Muscle layer of duodenum (tissue), 2 donors: ENCODE measurements around the gene RASSF10.
"Not testable (repeated sequence)": the region's sequence is repeated elsewhere in the genome, so short reads cannot be mapped to it uniquely, and the experiment has no call there.

Experiments used
- H3K27ac ChIP-seq: one replicate; pipeline ENCODE4 v1.7.0; 2013; ENCODE audit warnings: mild to moderate bottlenecking, low read length
- H3K27me3 ChIP-seq: one replicate; pipeline ENCODE4 v1.7.0; 2013; ENCODE audit warnings: low read depth, mild to moderate bottlenecking, control low read depth, low read length
- H3K36me3 ChIP-seq, 2 donors: one replicate each; pipeline ENCODE4 v1.7.0; 2013; ENCODE audit warnings: low read length in 2 of 2, control low read depth in 1 of 2, mild to moderate bottlenecking in 1 of 2; ENCODE audit not compliant: insufficient read depth in 2 of 2, control insufficient read depth in 1 of 2
- H3K4me1 ChIP-seq, 2 donors: one replicate each; pipeline ENCODE4 v1.7.0; 2013; ENCODE audit warnings: low read length in 2 of 2, mild to moderate bottlenecking in 2 of 2, control low read depth in 1 of 2, moderate library complexity in 1 of 2; ENCODE audit not compliant: insufficient read depth in 2 of 2, control insufficient read depth in 1 of 2
- H3K4me3 ChIP-seq, 2 donors: one replicate each; pipeline ENCODE4 v1.7.0; 2013; ENCODE audit warnings: low read length in 2 of 2, low read depth in 1 of 2, mild to moderate bottlenecking in 1 of 2
- H3K9me3 ChIP-seq, 2 donors: one replicate each; pipeline ENCODE4 v1.7.0; 2013; ENCODE audit warnings: low read length in 2 of 2, control low read depth in 1 of 2, mild to moderate bottlenecking in 1 of 2; ENCODE audit not compliant: control insufficient read depth in 1 of 2
- donor health status: healthy.

Gene RASSF10

GRCh38 chr11:13030857-13031256, 21.7 kb downstream of the RASSF10 start:
- H3K27me3 ChIP-seq: no peaks in the 10 kb centered on the region
- H3K27ac ChIP-seq: no peak overlapping the region
- H3K4me1 ChIP-seq: no peaks in the 10 kb centered on the region
- H3K4me3 ChIP-seq: no peak overlapping the region
- no peaks in the 10 kb centered on the region for H3K36me3 ChIP-seq
- no peaks in the 10 kb centered on the region for H3K9me3 ChIP-seq

- Histone ChIP-seq H3K36me3 (no peaks in the 10 kb centered on the region), H3K27ac (no peak overlapping the region), H3K27me3 (no peaks in the 10 kb centered on the region), H3K4me3 (no peak overlapping the region), H3K9me3 (no peaks in the 10 kb centered on the region), H3K4me1 (no peaks in the 10 kb centered on the region)
These were observed 22.2 kb downstream of the RASSF10 start for GRCh38 chr11:13031349-13031748.

- no peak overlapping the region for H3K4me3 ChIP-seq
- no peaks in the 10 kb centered on the region for H3K27me3 ChIP-seq
- H3K36me3 ChIP-seq: no peaks in the 10 kb centered on the region
- H3K27ac ChIP-seq: no peak overlapping the region
- no peaks in the 10 kb centered on the region for H3K9me3 ChIP-seq
- no peaks in the 10 kb centered on the region for H3K4me1 ChIP-seq
These were observed 24.8 kb downstream of the RASSF10 start for GRCh38 chr11:13033760-13034533.

- H3K27me3 ChIP-seq: no peaks in the 10 kb centered on the region
- no peaks in the 10 kb centered on the region for H3K4me1 ChIP-seq
- no peaks in the 10 kb centered on the region for H3K9me3 ChIP-seq
- no peaks in the 10 kb centered on the region for H3K36me3 ChIP-seq
- no peak overlapping the region for H3K4me3 ChIP-seq
- no peak overlapping the region for H3K27ac ChIP-seq
These were observed 26.6 kb downstream of the RASSF10 start for GRCh38 chr11:13035711-13036110.

- no peak overlapping the region for H3K4me3 ChIP-seq
- H3K27me3 ChIP-seq: no peaks in the 10 kb centered on the region
- no peak overlapping the region for H3K27ac ChIP-seq
- no peaks in the 10 kb centered on the region for H3K36me3 ChIP-seq
- no peaks in the 10 kb centered on the region for H3K4me1 ChIP-seq
- H3K9me3 ChIP-seq: no peaks in the 10 kb centered on the region
These were observed 27.1 kb downstream of the RASSF10 start for GRCh38 chr11:13036235-13036634.

GRCh38 chr11:13038366-13038765, 29.2 kb downstream of the RASSF10 start:
- no peaks in the 10 kb centered on the region for H3K36me3 ChIP-seq
- H3K27ac ChIP-seq: no peak overlapping the region
- H3K4me3 ChIP-seq: no peak overlapping the region
- H3K9me3 ChIP-seq: no peaks in the 10 kb centered on the region
- no peaks in the 10 kb centered on the region for H3K27me3 ChIP-seq
- no peaks in the 10 kb centered on the region for H3K4me1 ChIP-seq

- Histone ChIP-seq H3K36me3 (no peaks in the 10 kb centered on the region), H3K27ac (no peak overlapping the region), H3K4me3 (no peak overlapping the region), H3K9me3 (no peaks in the 10 kb centered on the region), H3K27me3 (no peaks in the 10 kb centered on the region), H3K4me1 (no peaks in the 10 kb centered on the region)
These were observed 30.0 kb downstream of the RASSF10 start for GRCh38 chr11:13039126-13039525.

GRCh38 chr11:13040969-13041561, 31.9 kb downstream of the RASSF10 start:
- no peaks in the 10 kb centered on the region for H3K36me3 ChIP-seq
- no peaks in the 10 kb centered on the region for H3K9me3 ChIP-seq
- H3K27ac ChIP-seq: no peak overlapping the region
- H3K27me3 ChIP-seq: no peaks in the 10 kb centered on the region
- no peaks in the 10 kb centered on the region for H3K4me1 ChIP-seq
- no peak overlapping the region for H3K4me3 ChIP-seq

GRCh38 chr11:13042873-13043342, 33.8 kb downstream of the RASSF10 start:
- H3K4me1 ChIP-seq: no peaks in the 10 kb centered on the region
- no peaks in the 10 kb centered on the region for H3K27me3 ChIP-seq
- no peak overlapping the region for H3K27ac ChIP-seq
- H3K4me3 ChIP-seq: no peak overlapping the region
- H3K36me3 ChIP-seq: no peaks in the 10 kb centered on the region
- no peaks in the 10 kb centered on the region for H3K9me3 ChIP-seq

GRCh38 chr11:13043912-13044628, 35.0 kb downstream of the RASSF10 start:
- H3K4me1 ChIP-seq: no peaks in the 10 kb centered on the region
- no peaks in the 10 kb centered on the region for H3K9me3 ChIP-seq
- H3K27ac ChIP-seq: no peak overlapping the region
- H3K36me3 ChIP-seq: no peaks in the 10 kb centered on the region
- no peaks in the 10 kb centered on the region for H3K27me3 ChIP-seq
- H3K4me3 ChIP-seq: no peak overlapping the region

- not testable (repeated sequence) for H3K4me1 ChIP-seq, H3K9me3 ChIP-seq, H3K4me3 ChIP-seq, H3K36me3 ChIP-seq, H3K27ac ChIP-seq, H3K27me3 ChIP-seq
These were observed 36.0 kb downstream of the RASSF10 start for GRCh38 chr11:13045089-13045488.
